Large intestine (tissue), 3 donors: ENCODE results near the gene SLC35F5. TPM values are rescaled to one million over a fixed set of nuclear protein-coding genes. Genes with fewer than 3 reads are reported as not detected.

ENCODE experiments used
- DNase-seq, 2 donors: peaks; one replicate each; pipeline versions ENCODE4 v3.0.0 to v3.0.0-alpha.2; 2013
- H3K27ac ChIP-seq: one replicate; pipeline ENCODE4 v1.5.1; 2013; ENCODE audit warnings: low read length
- H3K27me3 ChIP-seq: 2 replicates; pipeline ENCODE4 v1.6.1; 2013; ENCODE audit warnings: low read length; ENCODE audit not compliant: control insufficient read depth, insufficient read depth
- H3K36me3 ChIP-seq: 2 replicates; pipeline ENCODE4 v1.6.1; 2013; ENCODE audit warnings: low read length; ENCODE audit not compliant: control insufficient read depth, insufficient read depth
- H3K4me1 ChIP-seq: one replicate; pipeline ENCODE4 v1.6.1; 2013; ENCODE audit warnings: low read length; ENCODE audit not compliant: control insufficient read depth, insufficient read depth
- H3K4me3 ChIP-seq: one replicate; pipeline ENCODE4 v1.5.1; 2013; ENCODE audit warnings: low read length
- H3K9me3 ChIP-seq: one replicate; pipeline ENCODE4 v1.6.1; 2013; ENCODE audit warnings: mild to moderate bottlenecking, low read depth, low read length, moderate library complexity; ENCODE audit not compliant: control insufficient read depth
- WGBS: methylation state at CpG from one replicate; pipeline ENCODE4 v1.1.5; 2013; ENCODE audit warnings: low lambda C conversion rate; ENCODE audit not compliant: insufficient coverage; 5-methylcytosine and 5-hydroxymethylcytosine counted together
- polyA plus RNA-seq: library from polyadenylated mRNA; unstranded; fragments of 120-200 nt; gene quantifications from one replicate; pipeline ENCODE4 v1.2.1, GENCODE V29; 2013

The SLC35F5 gene
- polyA plus RNA-seq, 1 donor = 73.7 TPM

DNA sequence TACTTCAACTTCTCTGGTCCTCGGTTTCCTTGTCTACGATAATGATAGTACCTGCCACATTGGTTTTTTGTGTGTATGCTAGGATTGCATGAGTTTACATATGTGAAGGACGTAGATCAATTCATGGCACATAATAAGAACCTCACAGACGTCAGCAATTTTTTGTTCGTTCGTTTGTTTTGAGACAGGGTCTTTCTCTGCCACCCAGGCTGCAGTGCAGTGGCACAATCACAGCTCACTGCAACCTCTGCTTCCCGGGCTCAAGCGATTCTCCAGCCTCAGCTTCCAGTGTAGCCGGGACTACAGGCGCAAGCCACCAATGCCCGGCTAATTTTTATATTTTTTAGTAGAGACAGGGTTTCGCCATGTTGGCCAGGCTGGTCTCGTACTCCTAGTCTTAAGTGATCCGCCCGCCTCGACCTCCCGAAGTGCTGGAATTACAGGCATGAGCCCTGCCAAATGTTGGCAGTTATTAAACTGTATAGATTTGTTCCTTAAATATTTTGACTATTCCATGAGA is 756 bp upstream of the SLC35F5 start:
- peak overlapping the region; percentile 96 for H3K4me3 ChIP-seq
- H3K36me3 ChIP-seq = no peaks in the 10 kb centered on the region
- peaks cover 3% of the 10 kb centered on the region for H3K9me3 ChIP-seq
- no peaks in the 10 kb centered on the region for H3K4me1 ChIP-seq
- H3K27ac ChIP-seq = peak overlapping the region; percentile 94
- no peak for DNase-seq
- H3K27me3 ChIP-seq = no peaks in the 10 kb centered on the region
- WGBS = 0% methylated on average over 2 of the region's 17 CpGs

DNA sequence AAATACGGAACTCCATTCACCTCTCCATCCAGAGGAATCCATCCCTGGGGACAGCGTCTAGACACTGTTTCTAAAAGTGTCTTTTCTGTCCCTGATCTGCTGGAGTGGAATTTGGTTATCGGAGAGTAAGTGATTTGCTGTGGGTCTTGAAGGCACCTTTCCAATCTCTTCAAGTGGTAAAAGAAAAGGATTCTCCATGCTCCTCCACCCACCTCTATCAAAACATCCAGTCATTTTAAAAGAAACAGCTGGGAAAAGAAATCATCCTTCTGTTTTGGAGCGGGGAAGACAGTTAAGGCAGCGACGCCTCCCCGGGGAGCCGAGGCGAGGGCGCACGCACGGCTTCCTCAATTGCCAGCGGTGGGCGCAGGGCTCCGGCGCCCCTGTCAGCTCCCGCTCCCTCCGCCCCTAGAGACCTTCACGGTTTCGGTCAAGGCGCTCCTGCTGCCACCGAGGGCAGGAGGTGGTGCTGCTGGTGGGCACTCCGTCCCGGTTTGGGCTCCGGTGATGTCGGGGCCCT is 547 bp downstream of the SLC35F5 start:
- WGBS = no CpG with 5 or more reads among the region's 26 CpGs
- no peaks in the 10 kb centered on the region for H3K27me3 ChIP-seq
- no peaks in the 10 kb centered on the region for H3K4me1 ChIP-seq
- peak overlapping the region; percentile 96 for H3K4me3 ChIP-seq
- DNase-seq = no peak
- H3K27ac ChIP-seq = peak overlapping the region; percentile 94
- H3K36me3 ChIP-seq = peaks cover 7% of the 10 kb centered on the region
- peaks cover 3% of the 10 kb centered on the region for H3K9me3 ChIP-seq

DNA sequence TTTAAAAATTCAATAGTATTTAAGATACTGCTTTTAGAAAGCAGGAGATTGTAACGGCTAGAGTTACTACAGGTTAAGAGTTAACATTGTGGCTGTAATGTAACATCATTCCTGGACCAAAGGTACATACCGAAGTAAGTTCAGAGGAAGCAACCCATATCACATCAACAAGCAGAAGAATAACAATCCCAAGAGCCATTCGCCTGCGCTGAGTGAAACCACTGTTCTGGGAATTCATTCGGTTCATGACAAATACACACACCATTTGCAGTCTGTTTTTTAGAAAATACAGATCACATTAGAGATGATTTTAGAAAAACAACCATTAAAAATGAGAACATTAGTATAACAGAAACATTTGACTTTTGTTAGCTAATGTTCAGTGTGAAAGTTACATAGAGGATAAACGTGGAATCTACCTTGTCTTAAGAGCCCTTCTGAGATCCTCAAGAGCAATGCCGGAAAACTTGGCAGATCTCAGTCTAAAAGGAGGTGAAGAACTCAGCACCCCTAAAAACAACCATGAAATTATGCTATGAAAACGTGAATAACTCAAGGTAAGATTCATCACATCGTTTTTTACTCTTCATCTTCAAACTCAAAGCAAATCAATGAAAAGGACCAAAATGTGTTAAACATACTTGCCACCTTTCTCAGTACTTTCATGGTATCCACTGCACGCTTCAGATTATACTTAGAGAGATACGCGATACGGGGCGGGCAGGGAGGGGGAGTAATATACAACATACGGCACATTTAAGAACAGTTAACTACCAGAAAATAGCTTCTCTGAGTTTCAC is 1.2 kb downstream of the SLC35F5 start:
- Histone ChIP-seq H3K36me3 (peaks cover 9% of the 10 kb centered on the region), H3K4me3 (peak overlapping the region; percentile 96), H3K27me3 (no peaks in the 10 kb centered on the region), H3K9me3 (peaks cover 3% of the 10 kb centered on the region), H3K4me1 (no peaks in the 10 kb centered on the region), H3K27ac (peak overlapping the region; percentile 94)
- 18% methylated on average over 4 of the region's 15 CpGs for WGBS
- peak; percentile 33 to 59 for DNase-seq

DNA sequence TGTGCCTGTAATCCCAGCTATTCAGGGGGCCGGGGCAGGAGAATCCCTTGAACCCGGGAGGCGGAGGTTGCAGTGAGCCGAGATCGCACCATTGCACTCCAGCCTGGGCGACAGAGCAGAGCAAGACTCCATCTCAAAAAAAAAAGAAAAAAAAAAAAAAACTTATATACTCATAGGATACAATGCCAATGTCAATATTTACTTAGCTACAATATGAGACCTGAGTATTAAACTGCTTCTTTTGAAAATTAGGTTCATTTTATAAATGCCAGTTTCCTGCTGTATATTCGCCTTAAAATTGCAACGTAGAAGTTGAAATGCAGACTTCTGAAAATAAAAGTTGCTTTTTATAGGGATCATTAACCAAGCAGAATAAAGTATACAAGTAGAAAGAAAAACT is 2.3 kb downstream of the SLC35F5 start:
- H3K27me3 ChIP-seq = no peaks in the 10 kb centered on the region
- no peak for DNase-seq

DNA sequence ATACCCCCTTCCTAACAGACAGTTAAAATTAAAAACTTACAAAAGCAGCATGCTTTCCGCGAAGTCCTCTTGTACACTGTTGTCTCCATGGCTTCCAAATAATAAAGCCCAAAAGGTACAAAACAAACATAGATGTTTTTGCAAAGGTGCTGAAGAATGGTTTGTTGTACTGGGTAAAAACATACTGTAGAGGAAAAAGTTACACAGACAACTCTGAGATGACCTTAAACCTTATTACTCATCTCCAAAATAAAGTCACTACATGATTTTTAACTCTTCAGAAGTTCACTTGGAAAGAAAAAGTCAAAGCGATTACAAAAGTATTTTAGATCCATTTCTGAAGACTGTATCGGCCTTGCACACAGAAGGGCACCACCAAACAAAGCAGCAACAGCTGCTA is 6.1 kb downstream of the SLC35F5 start:
- no peak for DNase-seq
- WGBS = 100% methylated on average over 2 of the region's 4 CpGs
- Histone ChIP-seq H3K27me3 (no peaks in the 10 kb centered on the region), H3K9me3 (no peaks in the 10 kb centered on the region), H3K4me3 (no peak overlapping the region), H3K4me1 (no peaks in the 10 kb centered on the region), H3K27ac (no peak overlapping the region), H3K36me3 (peaks cover 28% of the 10 kb centered on the region)

More for the DNA sequence above, 2.3 kb downstream of the SLC35F5 start:
- peaks cover 3% of the 10 kb centered on the region for H3K9me3 ChIP-seq
- no peaks in the 10 kb centered on the region for H3K4me1 ChIP-seq
- WGBS = no CpG with 5 or more reads among the region's 8 CpGs
- H3K27ac ChIP-seq = no peak overlapping the region
- peaks cover 13% of the 10 kb centered on the region for H3K36me3 ChIP-seq
- H3K4me3 ChIP-seq = no peak overlapping the region

DNA sequence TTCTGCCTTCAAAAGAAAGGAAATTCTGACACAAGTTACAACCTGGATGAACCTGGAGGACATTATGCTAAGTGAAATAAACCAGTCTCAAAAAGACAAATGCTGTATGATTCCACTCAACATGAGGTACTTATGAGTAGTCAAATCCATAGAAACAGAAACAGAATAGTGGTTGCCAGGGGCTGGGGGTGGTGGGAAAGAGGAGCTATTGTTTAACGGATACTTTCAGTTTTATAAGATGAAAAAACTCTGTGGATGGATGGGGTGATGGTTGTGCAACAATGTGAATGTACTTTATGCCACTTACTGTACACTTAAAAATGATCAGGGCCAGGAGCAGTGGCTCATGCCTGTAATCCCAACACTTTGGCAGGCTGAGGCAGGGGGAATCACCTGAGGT is 15.4 kb downstream of the SLC35F5 start:
- H3K4me1 ChIP-seq = no peaks in the 10 kb centered on the region
- no peak overlapping the region for H3K27ac ChIP-seq
- H3K27me3 ChIP-seq = no peaks in the 10 kb centered on the region
- peaks cover 40% of the 10 kb centered on the region for H3K36me3 ChIP-seq
- H3K4me3 ChIP-seq = no peak overlapping the region
- WGBS = 75% methylated on average over 1 of the region's 1 CpG
- no peak for DNase-seq
- no peaks in the 10 kb centered on the region for H3K9me3 ChIP-seq

DNA sequence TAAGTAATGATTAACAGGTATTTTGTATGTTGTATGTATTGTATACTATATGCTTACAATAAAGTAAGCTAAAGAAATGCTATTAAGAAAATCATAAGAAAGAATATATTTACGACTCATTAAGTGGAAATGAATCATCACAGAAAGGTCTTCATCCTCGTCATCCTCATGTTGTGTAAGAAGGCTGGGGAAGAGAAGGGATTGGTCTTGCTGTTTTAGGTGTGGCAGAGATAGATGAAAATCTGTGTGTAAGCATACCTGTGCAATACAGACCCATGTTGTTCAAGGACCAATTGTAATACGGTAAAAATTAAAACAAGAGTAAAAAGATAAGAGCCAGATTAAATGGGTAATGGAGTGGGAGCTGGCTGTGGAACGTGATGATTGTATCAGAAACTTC is 16.6 kb downstream of the SLC35F5 start:
- peak in 1 of 2 donors; percentile 61 for DNase-seq
- Histone ChIP-seq H3K4me1 (no peaks in the 10 kb centered on the region), H3K4me3 (no peak overlapping the region), H3K27ac (peak overlapping the region; percentile 35), H3K36me3 (peaks cover 29% of the 10 kb centered on the region), H3K9me3 (no peaks in the 10 kb centered on the region), H3K27me3 (no peaks in the 10 kb centered on the region)
- WGBS = 38% methylated on average over 2 of the region's 4 CpGs

DNA sequence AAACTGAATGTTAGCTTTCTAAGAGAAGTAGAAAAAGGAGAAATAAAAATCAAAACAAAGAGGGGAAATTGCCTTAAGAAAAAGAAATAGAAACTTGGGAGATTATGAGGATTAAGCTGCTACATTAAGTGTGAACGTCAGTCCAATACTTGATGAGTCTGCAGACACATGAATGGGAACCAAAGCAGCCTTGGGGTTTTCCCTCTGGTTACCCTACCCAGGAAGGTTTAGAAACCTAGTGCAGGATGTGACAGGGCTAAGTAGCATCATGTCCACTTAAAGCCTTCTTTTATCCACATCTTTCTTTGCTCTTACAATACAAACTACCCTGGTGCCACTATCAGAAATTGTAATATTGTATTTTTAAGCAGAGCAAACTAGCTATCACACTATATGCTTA is 22.3 kb downstream of the SLC35F5 start:
- Histone ChIP-seq H3K27me3 (no peaks in the 10 kb centered on the region), H3K4me3 (no peak overlapping the region), H3K27ac (no peak overlapping the region), H3K9me3 (no peaks in the 10 kb centered on the region), H3K4me1 (no peaks in the 10 kb centered on the region), H3K36me3 (peaks cover 26% of the 10 kb centered on the region)
- no peak for DNase-seq
- WGBS = no CpG with 5 or more reads among the region's 1 CpG

DNA sequence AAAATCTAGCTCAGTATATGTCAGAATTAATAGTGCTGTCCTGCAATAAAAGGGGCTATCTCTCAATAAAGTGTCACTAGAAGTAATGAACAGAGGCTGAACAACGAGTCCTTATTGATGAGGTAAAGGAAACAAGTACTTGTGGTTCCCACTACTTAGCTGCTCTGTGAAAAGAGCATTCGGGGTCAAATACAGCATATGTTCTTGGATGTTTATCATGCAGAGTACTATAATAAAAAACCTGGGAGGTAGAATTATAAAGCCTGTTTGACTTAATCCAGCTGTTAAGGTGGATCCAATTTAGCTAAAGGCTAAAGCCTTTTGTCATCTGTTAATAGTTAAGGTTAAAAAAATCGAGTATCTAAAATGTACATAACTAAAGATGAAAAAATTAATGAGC is 32.4 kb downstream of the SLC35F5 start:
- Histone ChIP-seq H3K27ac (no peak overlapping the region), H3K9me3 (no peaks in the 10 kb centered on the region), H3K27me3 (no peaks in the 10 kb centered on the region), H3K4me1 (no peaks in the 10 kb centered on the region), H3K36me3 (peaks cover 14% of the 10 kb centered on the region), H3K4me3 (no peak overlapping the region)
- DNase-seq = no peak
- 100% methylated on average over 1 of the region's 3 CpGs for WGBS

DNA sequence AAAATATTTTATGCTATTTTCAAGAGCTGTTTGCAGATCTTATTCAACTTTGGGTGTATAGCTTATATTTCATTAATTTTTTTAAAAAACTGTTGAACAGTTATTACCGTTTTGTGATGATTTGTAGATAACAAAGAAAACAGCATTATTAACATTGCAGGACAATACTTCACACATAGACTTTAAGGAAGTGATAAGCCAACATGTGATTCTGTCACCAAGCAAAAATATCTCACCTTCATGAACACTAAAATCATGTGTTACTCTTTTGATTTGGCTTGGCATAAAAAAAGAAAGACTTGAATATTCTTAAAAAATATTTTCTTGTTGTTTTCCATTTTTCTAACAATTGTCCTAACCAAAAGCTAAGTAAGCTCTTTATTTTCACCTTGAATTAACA is 33.0 kb downstream of the SLC35F5 start:
- DNase-seq = no peak
- Histone ChIP-seq H3K36me3 (peaks cover 16% of the 10 kb centered on the region), H3K9me3 (no peaks in the 10 kb centered on the region), H3K27me3 (no peaks in the 10 kb centered on the region), H3K4me3 (no peak overlapping the region), H3K27ac (no peak overlapping the region), H3K4me1 (no peaks in the 10 kb centered on the region)
- no CpG with 5 or more reads among the region's 1 CpG for WGBS
